ENCODE measurements around the gene PCK1. TPM values are rescaled to one million over a fixed set of nuclear protein-coding genes. Genes with fewer than 3 reads are reported as not detected.

Gene PCK1
- total and polyA plus RNA-seq, 2 experiments from 2014 or later: not detected

GRCh38 chr20:57544838-57545564 is 15.9 kb upstream of the PCK1 start:
- Histone ChIP-seq H3K4me3 (no peak overlapping the region), H3K27me3 (ENCODE audit: insufficient read depth) (no peaks in the 10 kb centered on the region), H3K36me3 (ENCODE audit: insufficient read depth) (no peaks in the 10 kb centered on the region; the same call in 1 of the 2 replicates), H3K27ac (ENCODE audit: low read depth) (no peak overlapping the region), H3K9me2 (ENCODE audit: insufficient read depth) (no peaks in the 10 kb centered on the region), H3K4me2 (no peak overlapping the region), H3K79me2 (replicated peaks; ENCODE audit: insufficient read depth) (no peaks in the 10 kb centered on the region), H3F3A (replicated peaks; ENCODE audit: low read depth) (no peaks in the 10 kb centered on the region), H4K20me1 (replicated peaks; ENCODE audit: insufficient read depth) (no peaks in the 10 kb centered on the region), H3K4me1 (ENCODE audit: insufficient read depth) (0 out of 2 replicates have a peak, but pooled peaks cover 7% of the 10 kb centered on the region), H2AFZ (no peak overlapping the region)
- no peak overlapping the region for H3K4me3 Mint-ChIP-seq
- peaks cover 9% of the 10 kb centered on the region for H3K4me1 Mint-ChIP-seq
- TF ChIP-seq EZH2phosphoT487 (IDR thresholded peaks at IDR 0.05; ENCODE audit: unreplicated experiment) (no peak), NANOG (IDR thresholded peaks at IDR 0.05; ENCODE audit: borderline replicate concordance) (no peak), EZH2 (IDR thresholded peaks at IDR 0.05; ENCODE audit: low read depth, unreplicated experiment) (no peak), ZNF114 (CRISPR knock-in tag; IDR thresholded peaks at IDR 0.05) (no peak), JUNB (IDR thresholded peaks at IDR 0.05; ENCODE audit: unreplicated experiment) (no peak), ETS1 (IDR thresholded peaks at IDR 0.05) (no peak), REST (IDR thresholded peaks at IDR 0.05; ENCODE audit: unreplicated experiment) (no peak), STAT1 (IDR thresholded peaks at IDR 0.05; ENCODE audit: unreplicated experiment) (no peak), ZNF331 (CRISPR knock-in tag; IDR thresholded peaks at IDR 0.05; ENCODE audit: low read depth) (no peak), CREB1 (CRISPR knock-in tag; IDR thresholded peaks at IDR 0.05; ENCODE audit: low read depth) (no peak), POLR2AphosphoS5 (IDR thresholded peaks at IDR 0.05; ENCODE audit: low read depth) (no peak)
- TF ChIP-seq, protein P1, sequence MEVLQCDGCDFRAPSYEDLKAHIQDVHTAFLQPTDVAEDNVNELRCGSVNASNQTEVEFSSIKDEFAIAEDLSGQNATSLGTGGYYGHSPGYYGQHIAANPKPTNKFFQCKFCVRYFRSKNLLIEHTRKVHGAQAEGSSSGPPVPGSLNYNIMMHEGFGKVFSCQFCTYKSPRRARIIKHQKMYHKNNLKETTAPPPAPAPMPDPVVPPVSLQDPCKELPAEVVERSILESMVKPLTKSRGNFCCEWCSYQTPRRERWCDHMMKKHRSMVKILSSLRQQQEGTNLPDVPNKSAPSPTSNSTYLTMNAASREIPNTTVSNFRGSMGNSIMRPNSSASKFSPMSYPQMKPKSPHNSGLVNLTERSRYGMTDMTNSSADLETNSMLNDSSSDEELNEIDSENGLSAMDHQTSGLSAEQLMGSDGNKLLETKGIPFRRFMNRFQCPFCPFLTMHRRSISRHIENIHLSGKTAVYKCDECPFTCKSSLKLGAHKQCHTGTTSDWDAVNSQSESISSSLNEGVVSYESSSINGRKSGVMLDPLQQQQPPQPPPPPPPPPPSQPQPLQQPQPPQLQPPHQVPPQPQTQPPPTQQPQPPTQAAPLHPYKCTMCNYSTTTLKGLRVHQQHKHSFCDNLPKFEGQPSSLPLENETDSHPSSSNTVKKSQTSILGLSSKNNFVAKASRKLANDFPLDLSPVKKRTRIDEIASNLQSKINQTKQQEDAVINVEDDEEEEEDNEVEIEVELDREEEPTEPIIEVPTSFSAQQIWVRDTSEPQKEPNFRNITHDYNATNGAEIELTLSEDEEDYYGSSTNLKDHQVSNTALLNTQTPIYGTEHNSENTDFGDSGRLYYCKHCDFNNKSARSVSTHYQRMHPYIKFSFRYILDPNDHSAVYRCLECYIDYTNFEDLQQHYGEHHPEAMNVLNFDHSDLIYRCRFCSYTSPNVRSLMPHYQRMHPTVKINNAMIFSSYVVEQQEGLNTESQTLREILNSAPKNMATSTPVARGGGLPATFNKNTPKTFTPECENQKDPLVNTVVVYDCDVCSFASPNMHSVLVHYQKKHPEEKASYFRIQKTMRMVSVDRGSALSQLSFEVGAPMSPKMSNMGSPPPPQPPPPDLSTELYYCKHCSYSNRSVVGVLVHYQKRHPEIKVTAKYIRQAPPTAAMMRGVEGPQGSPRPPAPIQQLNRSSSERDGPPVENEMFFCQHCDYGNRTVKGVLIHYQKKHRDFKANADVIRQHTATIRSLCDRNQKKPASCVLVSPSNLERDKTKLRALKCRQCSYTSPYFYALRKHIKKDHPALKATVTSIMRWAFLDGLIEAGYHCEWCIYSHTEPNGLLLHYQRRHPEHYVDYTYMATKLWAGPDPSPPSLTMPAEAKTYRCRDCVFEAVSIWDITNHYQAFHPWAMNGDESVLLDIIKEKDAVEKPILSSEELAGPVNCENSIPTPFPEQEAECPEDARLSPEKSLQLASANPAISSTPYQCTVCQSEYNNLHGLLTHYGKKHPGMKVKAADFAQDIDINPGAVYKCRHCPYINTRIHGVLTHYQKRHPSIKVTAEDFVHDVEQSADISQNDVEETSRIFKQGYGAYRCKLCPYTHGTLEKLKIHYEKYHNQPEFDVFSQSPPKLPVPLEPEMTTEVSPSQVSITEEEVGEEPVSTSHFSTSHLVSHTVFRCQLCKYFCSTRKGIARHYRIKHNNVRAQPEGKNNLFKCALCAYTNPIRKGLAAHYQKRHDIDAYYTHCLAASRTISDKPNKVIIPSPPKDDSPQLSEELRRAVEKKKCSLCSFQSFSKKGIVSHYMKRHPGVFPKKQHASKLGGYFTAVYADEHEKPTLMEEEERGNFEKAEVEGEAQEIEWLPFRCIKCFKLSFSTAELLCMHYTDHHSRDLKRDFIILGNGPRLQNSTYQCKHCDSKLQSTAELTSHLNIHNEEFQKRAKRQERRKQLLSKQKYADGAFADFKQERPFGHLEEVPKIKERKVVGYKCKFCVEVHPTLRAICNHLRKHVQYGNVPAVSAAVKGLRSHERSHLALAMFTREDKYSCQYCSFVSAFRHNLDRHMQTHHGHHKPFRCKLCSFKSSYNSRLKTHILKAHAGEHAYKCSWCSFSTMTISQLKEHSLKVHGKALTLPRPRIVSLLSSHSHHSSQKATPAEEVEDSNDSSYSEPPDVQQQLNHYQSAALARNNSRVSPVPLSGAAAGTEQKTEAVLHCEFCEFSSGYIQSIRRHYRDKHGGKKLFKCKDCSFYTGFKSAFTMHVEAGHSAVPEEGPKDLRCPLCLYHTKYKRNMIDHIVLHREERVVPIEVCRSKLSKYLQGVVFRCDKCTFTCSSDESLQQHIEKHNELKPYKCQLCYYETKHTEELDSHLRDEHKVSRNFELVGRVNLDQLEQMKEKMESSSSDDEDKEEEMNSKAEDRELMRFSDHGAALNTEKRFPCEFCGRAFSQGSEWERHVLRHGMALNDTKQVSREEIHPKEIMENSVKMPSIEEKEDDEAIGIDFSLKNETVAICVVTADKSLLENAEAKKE (CRISPR knock-in tag; IDR thresholded peaks at IDR 0.05): no peak
- TF ChIP-seq, protein P2, sequence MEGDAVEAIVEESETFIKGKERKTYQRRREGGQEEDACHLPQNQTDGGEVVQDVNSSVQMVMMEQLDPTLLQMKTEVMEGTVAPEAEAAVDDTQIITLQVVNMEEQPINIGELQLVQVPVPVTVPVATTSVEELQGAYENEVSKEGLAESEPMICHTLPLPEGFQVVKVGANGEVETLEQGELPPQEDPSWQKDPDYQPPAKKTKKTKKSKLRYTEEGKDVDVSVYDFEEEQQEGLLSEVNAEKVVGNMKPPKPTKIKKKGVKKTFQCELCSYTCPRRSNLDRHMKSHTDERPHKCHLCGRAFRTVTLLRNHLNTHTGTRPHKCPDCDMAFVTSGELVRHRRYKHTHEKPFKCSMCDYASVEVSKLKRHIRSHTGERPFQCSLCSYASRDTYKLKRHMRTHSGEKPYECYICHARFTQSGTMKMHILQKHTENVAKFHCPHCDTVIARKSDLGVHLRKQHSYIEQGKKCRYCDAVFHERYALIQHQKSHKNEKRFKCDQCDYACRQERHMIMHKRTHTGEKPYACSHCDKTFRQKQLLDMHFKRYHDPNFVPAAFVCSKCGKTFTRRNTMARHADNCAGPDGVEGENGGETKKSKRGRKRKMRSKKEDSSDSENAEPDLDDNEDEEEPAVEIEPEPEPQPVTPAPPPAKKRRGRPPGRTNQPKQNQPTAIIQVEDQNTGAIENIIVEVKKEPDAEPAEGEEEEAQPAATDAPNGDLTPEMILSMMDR (conservative IDR thresholded peaks at IDR 0.05; ENCODE audit: low read depth in 2 of 2): no peak
- ATAC-seq: no peak
- H3K9me3 Mint-ChIP-seq: no peaks in the 10 kb centered on the region; the same call in 2 of the 3 replicates
- H3K36me3 Mint-ChIP-seq (ENCODE audit: low read depth): no peaks in the 10 kb centered on the region
- H3K27me3 Mint-ChIP-seq (ENCODE audit: insufficient read depth, low read depth, poor library complexity): peaks cover 9% of the 10 kb centered on the region
- DNase-seq (ENCODE audit: low spot score): no peak
- H3K27ac Mint-ChIP-seq: no peak overlapping the region
